ENCODE data around the gene SLC5A6.
"Not testable (repeated sequence)": the region's sequence is repeated elsewhere in the genome, so short reads cannot be mapped to it uniquely, and the experiment has no call there.

Gene SLC5A6

DNA sequence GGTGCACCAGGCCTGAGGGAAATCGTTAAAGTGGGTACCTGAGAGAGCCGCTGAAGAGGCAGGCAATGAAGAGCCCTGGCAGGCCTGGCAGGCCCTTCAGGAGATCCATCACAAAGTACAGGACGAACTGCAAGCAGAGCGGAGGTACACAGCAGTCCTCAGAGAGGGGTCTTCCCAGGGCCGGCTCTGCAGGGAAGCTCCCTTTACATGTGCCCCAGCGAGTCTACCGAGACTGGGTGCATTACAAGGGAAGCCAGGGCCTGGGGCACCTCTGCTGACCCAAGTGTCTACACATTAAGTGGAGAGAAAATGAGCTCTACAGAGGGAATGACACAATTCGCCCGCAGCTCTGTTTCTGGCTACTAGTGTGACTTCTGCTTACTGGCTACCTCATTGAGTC lies 8.3 kb downstream of the SLC5A6 start:
- DNase-seq = no peak

DNA sequence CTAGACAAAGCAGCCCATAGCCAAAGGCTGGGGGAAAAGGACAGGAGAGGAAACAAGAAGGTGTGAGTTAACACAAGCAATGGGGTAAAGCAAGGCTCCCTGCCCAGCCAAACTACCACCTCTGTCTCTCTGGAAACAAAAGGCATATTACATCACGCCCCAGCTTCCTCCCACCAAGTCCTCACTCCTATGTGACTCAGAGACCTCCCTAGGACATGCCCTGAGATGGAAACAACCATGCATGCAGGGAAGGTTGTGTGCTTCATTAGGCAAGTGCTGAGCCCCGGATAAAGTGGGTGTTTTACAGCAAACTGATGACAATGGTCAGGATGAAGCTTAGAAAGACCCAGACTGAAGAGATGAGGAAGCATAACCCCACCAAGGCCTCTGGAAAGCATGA lies 9.2 kb downstream of the SLC5A6 start:
- DNase-seq = no peak

DNA sequence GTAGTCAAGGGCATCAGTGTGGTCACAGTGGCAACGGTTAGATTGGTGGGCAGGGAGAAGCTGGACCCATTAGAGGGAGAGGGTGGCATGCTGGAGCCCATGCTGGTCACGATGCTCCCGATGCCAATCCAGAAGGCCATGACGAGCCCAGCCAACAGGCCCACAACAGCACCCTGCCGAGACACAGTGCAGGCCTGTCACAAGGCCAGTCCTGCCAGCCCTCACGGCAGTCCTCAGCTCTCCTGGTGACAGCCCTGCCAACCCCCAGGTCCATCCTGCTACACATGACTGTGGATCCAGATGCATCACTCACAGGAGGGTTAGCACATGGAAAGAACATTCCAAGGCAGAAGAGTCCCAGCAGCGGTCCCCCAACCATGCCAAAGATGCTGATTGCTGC lies 10.4 kb downstream of the SLC5A6 start:
- DNase-seq = no peak

DNA sequence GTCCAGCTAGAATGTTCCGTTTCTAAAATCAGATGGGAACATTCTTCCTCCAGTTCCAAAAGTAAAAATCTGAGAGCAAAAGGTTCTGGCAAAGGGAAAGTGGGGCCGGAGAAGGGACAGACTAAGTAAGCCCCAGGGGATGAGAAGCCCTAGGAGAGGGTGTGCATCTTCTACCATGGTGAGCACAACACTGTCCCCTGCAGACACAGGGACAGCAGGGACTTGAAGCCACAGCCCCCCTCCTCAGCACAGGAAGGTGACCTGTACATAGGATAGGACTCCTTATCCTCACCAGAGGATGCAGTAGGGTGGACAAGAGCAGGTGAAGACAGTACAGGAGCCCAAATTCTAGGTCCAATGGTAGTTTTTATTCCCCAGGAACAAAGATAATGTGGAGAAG lies 12.8 kb downstream of the SLC5A6 start:
- DNase-seq = no peak

DNA sequence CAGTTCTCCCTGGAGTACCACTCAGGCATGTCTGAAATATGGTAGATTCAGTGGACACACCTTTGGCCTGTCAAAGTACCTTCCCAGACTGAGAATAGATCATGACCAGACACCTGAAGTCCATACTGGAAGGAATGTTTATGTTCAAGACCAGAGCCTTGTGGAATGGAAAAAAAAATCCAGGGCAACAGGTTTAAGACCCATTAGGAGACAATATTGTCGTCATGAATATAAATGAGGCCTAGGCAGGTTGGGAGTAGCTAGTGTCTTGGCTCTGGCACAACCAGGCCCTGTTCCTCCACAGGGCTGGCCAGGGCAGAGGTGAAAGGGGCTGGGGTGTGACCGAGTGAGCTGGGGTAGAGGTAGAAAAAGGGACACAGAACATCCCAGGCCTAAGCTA lies 13.4 kb downstream of the SLC5A6 start:
- DNase-seq = no peak

DNA sequence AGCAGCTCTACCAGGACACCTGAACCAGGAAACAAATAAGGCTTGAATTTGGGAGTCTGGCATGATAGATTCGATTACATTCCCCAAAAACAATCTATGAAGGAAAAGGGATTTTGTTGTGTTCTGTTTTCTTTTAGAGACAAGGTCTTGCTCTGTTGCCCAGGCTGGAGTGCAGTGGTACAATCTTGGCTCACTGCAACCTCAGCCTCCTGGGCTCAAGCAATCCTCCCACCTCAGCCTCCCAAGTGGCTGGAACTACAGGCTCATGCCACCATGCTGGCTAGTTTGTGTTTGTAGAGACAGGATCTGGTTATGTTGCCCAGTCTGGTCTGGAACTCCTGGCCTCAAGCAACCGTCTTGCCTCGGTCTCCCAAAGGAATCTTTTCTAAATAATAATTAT lies 14.0 kb downstream of the SLC5A6 start:
- not testable (repeated sequence) for DNase-seq

DNA sequence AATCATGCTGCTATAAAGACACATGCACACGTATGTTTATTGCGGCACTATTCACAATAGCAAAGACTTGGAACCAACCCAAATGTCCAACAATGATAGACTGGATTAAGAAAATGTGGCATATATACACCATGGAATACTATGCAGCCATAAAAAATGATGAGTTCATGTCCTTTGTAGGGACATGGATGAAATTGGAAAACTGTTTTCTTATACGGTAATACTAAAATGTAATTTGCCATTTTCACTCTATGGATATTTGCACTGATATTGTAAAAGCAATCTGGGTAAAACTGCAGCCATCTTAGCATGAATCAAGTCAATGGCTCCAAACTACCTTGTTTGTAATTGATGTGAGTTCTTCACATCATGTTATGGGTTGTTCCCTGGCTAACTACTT lies 16.3 kb downstream of the SLC5A6 start:
- DNase-seq = not testable (repeated sequence)

DNA sequence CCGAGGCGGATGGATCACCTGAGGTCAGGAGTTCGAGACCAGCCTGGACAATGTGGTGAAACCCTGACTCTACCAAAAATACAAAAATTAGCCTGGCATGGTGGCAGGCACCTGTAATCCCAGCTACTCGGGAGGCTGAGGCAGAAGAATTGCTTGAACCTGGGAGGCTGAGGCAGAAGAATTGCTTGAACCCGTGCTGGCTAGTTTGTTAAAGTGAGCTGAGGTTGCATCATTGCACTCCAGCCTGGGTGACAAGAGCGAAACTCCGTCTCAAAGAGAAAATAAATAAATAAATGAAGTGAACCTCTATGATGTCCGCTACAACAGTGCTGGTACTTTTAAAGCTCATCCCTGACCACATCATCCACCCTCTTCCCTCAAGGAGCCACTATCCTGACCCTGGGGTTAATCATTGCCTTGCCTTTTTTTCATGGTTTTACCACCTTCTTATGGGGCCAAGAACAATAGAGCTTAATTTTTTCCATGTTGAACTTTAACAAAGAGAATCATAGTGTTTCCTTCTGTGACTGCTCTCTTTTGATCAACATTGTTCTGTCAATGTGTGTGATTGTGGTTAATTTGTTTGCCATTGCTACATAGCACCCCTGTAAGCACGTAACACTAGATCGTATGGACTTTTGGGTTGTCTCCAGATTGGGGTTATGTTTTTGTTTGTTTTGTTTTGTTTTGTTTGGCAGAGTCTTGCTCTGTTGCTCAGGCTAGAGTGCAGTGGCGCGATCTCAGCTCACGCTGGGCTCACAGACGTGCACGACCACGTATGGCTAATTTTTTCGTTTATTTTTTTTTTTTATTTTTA lies 17.3 kb downstream of the SLC5A6 start:
- DNase-seq = no peak

DNA sequence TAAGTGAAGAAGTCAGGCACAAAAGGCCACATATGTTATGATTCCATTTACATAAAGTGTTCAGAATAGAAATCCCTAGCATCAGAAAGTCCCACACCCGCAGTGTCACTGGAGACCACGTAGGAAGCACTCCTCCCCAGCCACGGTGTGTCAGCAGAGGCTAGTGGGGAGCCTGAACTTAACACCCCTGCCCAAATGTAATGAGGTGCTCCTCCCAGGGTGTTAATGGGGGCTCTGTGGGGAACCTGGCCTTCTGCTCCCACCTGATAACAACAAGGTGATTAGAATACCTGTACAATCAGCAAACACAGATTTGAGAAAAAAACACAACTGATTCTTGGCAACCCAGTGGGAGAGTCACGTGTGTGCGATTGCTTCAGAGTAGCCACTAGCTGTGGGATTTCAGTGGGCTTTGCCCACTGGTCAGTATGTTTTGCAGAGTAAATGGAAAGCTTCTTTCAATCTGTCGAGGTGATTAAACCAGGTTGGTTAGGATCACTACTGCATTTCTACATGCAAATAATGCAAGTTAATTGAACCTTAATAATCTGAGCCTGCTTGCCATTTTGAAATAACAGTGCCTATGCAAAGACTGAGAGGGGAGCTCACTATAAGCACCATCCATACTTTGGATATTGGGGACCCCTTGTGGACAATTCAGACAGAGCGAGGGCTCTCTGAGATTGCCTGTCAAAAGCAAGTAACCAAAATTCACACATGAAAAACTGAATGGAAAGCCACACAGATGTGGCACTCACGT lies 20.8 kb downstream of the SLC5A6 start:
- peak; percentile 39 to 41 for DNase-seq

DNA sequence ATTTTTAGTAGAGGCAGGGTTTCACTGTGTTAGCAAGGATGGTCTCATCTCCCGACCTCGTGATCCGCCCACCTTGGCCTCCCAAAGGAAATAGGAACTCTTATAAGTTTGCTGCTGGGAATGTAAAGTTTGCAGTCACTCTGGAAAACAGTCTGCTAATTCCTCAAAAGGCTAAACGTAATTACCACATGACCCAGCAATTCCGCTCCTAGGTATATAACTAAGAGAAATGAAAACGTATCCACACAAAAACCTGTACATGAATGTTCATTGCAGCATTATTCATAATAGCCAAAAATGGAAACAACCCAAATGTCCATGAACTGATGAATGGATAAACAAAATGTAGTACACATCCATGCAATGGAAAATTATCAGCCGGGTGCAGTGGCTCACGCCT lies 22.1 kb downstream of the SLC5A6 start:
- no peak for DNase-seq

DNA sequence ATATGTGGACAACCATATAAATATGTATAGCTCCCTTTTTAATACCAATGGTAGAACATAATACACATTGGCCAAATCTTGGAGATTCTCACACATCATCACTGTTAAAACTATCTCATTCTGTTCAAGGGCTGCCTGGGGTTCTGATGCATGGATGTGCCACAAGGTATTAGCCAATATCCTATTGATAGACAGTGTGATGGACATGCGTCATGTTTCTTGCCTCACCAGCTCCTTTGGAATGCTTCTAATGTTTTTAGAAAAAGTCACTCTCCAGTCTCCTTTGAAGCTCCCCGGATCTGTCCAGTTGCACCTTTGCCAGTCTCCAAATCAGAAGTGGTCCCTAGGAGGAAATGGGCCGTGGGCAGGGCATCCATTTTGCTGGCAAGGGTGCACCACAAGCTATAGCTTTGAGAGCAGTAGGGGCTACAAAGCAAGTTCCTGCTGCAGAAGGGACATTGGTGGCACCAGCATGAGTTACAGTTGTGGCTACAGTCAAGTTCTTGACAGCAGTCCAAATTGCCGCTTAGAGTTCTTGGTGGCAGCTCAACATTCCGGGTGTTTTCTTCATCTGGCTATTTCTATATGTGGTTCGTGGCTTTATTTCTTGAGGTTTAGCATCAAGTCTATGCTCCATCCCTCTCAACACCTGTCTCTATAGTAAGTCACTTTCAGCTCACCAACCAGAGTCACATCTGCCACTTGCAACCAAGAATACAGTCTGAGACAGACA lies 25.3 kb downstream of the SLC5A6 start:
- DNase-seq = no peak

DNA sequence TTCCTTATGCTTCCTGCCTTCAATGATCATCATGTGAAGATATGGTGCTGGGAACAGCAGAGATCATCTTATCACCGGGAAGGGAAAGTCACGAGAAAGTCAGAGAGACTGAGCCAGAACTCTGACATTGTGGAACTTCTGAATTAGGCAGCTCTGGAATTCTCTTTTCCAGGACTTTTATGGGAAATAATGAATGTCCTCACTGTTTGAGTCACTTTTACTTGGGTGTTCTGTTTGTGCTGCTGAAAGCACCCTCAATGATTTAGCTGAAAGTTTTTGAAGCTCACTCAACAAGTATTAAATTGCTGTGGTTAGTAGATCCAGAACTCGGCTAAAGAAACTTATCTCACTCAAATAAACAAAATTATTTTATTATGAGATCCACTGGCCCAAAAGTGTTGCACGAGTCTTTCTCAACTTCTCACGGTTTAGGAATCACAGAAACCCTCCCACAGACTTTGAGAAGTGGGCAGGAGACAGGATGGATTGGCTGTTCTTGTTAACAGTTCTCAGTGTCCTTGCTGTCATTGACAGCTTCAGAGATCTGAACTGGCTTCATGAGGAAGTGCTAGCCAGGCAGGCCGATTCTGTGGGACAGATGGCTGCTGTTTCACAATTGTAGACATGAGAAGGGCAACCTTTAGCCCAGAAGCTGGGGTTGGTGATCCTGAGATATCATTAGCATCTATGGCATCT lies 26.6 kb downstream of the SLC5A6 start:
- no peak for DNase-seq

DNA sequence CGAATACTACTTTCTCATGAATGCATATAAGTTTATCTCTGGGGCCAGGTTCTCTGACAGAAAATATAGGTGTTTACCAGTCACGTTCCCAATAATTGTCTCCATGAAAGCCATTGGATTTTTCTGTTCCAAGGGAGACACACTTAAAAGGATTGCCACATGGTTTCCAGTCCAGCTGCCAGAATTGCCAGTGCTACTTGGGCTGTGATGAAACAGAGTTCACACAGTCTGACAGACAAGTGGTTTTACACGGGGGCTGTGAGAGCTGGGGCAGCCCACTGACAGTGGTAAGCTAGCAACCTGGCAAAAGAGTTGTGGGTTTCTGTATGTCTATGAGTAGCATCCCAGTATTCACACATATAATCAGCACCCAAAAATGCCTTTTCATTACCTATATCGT lies 28.0 kb downstream of the SLC5A6 start:
- no peak for DNase-seq

DNA sequence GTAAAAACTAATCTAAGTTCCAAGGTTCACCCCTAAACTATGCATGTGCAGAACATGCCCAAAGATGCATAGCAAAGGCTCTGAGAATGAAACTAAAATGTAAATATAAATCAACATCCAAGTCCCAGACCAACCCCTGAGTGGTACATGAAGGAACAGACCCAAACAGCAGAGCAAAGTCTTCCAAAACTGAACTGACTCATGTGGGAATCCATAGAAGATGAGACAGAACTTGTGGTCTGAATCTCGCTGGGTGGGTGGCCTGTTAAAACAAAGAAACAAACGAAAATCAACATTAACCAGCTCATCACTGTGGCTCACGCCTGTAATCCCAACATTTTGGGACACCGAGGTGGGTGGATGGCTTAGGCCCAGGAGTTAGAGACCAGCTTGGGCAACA lies 29.7 kb downstream of the SLC5A6 start:
- DNase-seq = no peak

DNA sequence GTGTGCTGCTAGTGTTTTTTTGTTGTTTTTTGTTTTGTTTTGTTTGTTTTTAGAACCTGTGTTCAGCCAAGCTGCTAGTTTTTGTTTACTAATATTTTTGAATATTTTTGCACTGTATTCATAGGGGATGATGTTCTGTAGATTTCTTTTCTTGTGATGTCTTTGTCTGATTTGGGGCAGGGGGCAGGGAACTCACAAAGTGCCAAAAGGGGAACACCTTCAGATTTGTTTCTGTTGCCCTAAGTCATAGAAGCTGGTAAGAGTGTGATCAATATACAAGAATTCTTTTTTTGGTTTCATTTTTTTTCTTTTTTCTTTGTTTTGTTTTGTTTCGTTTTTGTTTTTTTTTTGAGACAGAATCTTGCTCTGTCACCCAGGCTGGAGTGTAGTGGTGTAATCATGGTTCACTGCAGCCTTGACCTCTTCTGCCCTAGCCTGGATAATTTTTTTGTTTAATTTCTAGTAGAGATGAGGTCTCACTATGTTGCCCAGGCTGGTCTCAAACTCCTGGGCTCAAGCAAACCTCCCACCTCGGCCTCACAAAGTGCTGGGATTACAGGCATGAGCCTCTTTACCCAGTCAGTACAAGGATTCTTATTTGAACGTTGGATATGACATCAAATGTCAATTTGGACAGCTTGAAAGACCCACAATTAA lies 32.6 kb downstream of the SLC5A6 start:
- no peak for DNase-seq

DNA sequence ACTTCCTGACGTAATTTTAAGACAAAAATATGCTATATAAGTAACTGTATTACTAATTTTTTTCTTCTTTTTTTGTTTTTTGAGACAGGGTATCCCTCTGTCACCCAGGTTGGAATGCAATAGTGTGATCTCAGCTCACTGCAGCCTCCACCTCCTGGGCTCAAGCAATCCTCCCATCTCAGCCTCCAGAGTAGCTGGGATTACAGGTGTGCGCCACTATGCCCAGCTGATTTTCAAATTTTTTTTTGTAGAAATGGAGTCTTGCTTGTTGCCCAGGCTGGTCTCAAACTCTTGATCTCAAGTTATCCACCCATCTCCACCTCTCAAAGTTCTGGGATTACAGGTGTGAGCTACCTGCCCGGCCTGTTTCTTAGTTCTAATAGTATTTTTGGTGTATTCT lies 33.6 kb downstream of the SLC5A6 start:
- DNase-seq = no peak

DNA sequence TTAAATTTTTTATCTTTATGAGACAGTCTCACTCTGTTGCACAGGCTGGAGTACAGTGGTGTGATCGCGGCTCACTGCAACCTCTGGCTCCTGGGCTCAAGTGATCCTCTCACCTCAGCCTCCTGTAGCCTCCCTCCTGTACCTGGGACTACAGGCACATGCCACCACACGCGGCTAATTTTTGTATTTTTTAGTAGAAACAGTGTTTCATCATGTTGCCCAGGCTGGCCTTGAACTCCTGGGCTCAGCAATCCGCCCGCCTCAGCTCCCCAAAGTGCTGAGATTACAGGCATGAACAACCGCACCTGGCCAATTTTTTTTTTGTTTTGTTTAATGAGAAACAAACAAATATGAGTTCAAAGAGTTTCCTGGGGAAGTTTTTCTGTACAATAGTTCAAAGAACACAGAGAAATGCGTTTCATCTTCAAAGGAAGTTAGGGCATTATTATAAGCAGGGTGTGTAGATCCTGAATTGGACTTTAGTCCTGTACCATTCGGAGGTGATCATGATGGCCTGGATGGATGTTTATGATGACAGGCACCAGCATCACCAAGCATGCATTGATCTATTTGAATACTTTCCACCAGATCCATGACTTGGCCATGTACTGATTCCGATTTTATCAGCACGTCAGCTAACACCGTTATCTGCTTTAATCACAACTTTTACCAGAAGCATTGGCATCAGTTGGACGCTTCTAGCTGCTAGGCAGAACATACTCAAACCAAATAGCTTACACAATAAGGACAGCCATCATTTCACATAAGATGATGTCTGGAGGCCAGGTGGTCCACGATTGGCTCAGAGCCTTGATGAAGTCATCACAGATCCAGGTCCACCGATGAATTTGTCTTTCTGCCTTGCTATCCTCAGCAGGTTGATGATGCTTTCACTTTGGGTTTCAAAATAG lies 34.4 kb downstream of the SLC5A6 start:
- no peak for DNase-seq

DNA sequence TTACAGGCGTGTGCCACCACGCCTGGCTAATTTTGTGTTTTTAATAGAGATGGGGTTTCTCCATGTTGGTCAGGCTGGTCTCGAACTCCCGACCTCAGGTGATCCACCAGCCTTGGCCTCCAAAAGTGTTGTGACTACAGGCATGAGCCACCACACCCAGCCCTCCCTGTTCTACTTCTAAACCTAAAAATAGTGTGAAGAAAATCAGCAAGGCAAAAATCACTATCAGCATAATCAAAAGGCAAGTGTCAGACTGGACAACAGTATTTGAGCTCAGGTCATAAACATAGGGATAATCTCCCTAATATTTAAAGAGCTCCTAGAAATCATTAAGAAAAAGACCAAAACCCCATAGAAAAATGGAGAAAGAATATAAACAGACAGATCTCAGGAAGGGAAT lies 36.3 kb downstream of the SLC5A6 start:
- DNase-seq = not testable (repeated sequence)

DNA sequence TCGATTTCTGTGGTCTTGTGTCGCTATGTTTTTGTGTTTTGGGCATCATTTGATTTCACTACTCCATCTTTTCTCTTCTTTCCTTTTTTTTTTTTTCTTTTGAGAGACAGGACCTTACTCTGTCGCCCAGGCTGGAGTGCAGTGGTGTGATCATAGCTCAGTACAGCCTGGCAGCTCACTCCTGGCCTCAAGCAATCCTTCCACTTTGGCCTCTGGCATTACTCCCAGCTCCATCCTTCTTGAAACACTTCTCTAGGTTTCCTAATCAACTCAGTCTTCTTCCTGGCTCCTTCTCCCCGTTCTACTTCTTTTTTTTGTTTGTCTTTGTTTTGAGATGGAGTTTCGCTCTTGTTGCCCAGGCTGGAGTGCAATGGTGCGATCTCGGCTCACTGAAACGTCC lies 36.7 kb downstream of the SLC5A6 start:
- no peak for DNase-seq

DNA sequence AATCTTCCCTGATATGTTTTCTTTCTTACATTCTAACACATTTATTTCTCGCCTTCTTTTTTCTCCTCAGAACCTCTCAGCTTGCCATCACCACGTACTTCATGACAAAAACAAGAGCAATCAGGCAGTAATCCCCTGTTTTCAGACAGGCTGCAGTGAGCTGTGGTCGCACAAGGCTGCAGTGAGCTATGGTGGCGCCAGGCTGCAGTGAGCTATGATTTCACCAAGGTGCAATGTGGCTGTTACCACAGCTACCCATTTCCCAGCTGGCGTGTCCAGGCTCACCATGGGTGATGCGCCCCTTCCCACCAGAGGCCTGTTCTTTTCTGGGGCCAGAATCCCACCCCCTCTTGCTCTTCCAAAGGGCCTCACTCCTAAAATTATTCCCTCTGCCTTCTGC lies 37.4 kb downstream of the SLC5A6 start:
- DNase-seq = no peak

DNA sequence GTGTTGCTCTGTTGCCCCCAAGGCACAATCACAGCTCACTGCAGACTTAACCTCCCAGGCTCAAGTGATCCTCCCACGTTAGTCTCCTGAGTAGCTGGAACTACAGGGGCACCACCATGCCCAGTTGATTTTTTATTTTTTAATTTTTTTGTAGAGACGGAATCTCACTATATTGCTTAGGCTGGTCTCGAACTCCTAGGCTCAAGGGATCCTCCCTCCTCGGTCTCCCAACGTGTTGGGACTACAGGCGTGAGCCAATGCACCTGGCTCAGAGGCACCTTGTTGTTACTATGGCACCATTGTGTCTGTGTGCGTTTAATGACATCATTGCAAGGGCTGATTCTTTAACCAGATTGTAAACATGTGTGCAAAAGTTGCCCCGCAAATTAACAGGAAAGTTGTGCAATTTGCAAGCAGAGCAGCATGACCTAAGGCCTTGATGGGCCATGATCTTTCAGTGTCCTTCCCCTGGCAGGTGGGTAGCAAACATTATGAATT lies 40.7 kb downstream of the SLC5A6 start:
- no peak for DNase-seq

Measured in activated T-cell treated with anti-CD3 and anti-CD28 coated beads, Interleukin-2, amount 50 U/mL, for 48 hours (primary cell).